Calu3 (cell line): ENCODE data around the gene RNF14. TPM values are rescaled to one million over a fixed set of nuclear protein-coding genes. Genes with fewer than 3 reads are reported as not detected.
A peak's percentile ranks its signal among the peaks of the same experiment; 100 is the strongest.

Experiments
- BruUV-seq: library from RNA; stranded (reverse); fragments of 400-500 nt; replicated peaks from 2 replicates; lab custom pipeline; 2021; lab: Mats Ljungman, UMichigan
- CTCF ChIA-PET: fragments of 300-600 bp; sonication (Branson Sonifier 250); formaldehyde crosslinking; loops from one replicate; lab custom pipeline; 2022; ENCODE audit warnings: antibody characterized with exemption; lab: Charles Lee
- DNase-seq: peaks from one replicate; pipeline ENCODE4 v3.0.0; 2022
- H3K27ac Mint-ChIP-seq: one replicate; pipeline ENCODE4 v1.8.0; 2022; ENCODE audit warnings: mixed read lengths; ENCODE audit not compliant: unreplicated experiment
- H3K27me3 Mint-ChIP-seq: one replicate; pipeline ENCODE4 v1.8.0; 2022; ENCODE audit warnings: mixed read lengths; ENCODE audit not compliant: unreplicated experiment
- H3K36me3 Mint-ChIP-seq: one replicate; pipeline ENCODE4 v1.8.0; 2022; ENCODE audit warnings: mild to moderate bottlenecking, moderate library complexity, mixed read lengths; ENCODE audit not compliant: insufficient read depth, unreplicated experiment
- H3K4me1 Mint-ChIP-seq: one replicate; pipeline ENCODE4 v1.8.0; 2022; ENCODE audit warnings: mild to moderate bottlenecking, low read depth, mixed read lengths; ENCODE audit not compliant: unreplicated experiment
- H3K4me3 Mint-ChIP-seq: one replicate; pipeline ENCODE4 v1.8.0; 2022; ENCODE audit warnings: mild to moderate bottlenecking, low read depth, moderate library complexity, mixed read lengths; ENCODE audit not compliant: unreplicated experiment
- H3K9me3 Mint-ChIP-seq: one replicate; pipeline ENCODE4 v1.8.0; 2022; ENCODE audit warnings: low read depth, mixed read lengths; ENCODE audit not compliant: unreplicated experiment
- CTCF ChIP-seq: fragments of 200-600 bp; IDR thresholded peaks from one replicate; pipeline ENCODE4 v1.8.0; 2022; ENCODE audit warnings: antibody characterized with exemption; ENCODE audit not compliant: unreplicated experiment
- intact Hi-C: fragments of 100-400 bp; cut with micrococcal nuclease; formaldehyde crosslinking; loops from one replicate; pipeline ENCODE4 v1.10.0; 2022; ENCODE audit not compliant: unreplicated experiment
- total RNA-seq: library from RNA; stranded (reverse); gene quantifications from 2 replicates; pipeline ENCODE4 v1.2.3, GENCODE V29; 2022

Gene RNF14
- total RNA-seq, 1 experiment from 2014 or later = 32.2 TPM

GRCh38 chr5:141923448-141924313, 45.2 kb upstream of the RNF14 start, which contains the start of gene DELE1:
TSS of gene DELE1 (plus strand) at chr5:141923871. CDS start at chr5:141923942, 71 bp downstream.
- H3K9me3 Mint-ChIP-seq = no peaks in the 10 kb centered on the region
- peak within 1 kb of the TSS; percentile 97 for H3K27ac Mint-ChIP-seq
- CTCF ChIA-PET = interaction anchor here (0.6 to 1.8 kb wide), 17 partner anchors 8 to 332 kb away, joined by 3 to 8 read pairs (median 3); partner anchors contain the start of gene RNF14
- peak within 1 kb of the TSS; percentile 97 for H3K4me3 Mint-ChIP-seq
- TSS peak; percentile 89 for BruUV-seq
- intact Hi-C loops = no loop called here
- H3K36me3 Mint-ChIP-seq = peaks cover 54% of the 10 kb centered on the region
- H3K27me3 Mint-ChIP-seq = no peaks in the 10 kb centered on the region
- no peak for TF ChIP-seq CTCF
- H3K4me1 Mint-ChIP-seq = peaks cover 9% of the 10 kb centered on the region
- peak; percentile 95 for DNase-seq

GRCh38 chr5:141926434-141926833, 42.5 kb upstream of the RNF14 start:
- no peaks in the 10 kb centered on the region for H3K27me3 Mint-ChIP-seq
- intact Hi-C loops = no loop called here
- no TSS peak for BruUV-seq
- no peak overlapping the region for H3K27ac Mint-ChIP-seq
- H3K9me3 Mint-ChIP-seq = no peaks in the 10 kb centered on the region
- H3K4me1 Mint-ChIP-seq = peaks cover 9% of the 10 kb centered on the region
- peaks cover 63% of the 10 kb centered on the region for H3K36me3 Mint-ChIP-seq
- no peak overlapping the region for H3K4me3 Mint-ChIP-seq
- CTCF ChIA-PET = no interaction called here
- TF ChIP-seq CTCF = no peak
- no peak for DNase-seq

- no peaks in the 10 kb centered on the region for H3K9me3 Mint-ChIP-seq
- no peak for TF ChIP-seq CTCF
- no peak overlapping the region for H3K4me3 Mint-ChIP-seq
- intact Hi-C loops = no loop called here
- no TSS peak for BruUV-seq
- CTCF ChIA-PET = interaction anchor here (0.9 kb wide), 1 partner anchor 12 kb away, joined by 3 read pairs; no protein-coding TSS in a partner anchor
- DNase-seq = no peak
- H3K27ac Mint-ChIP-seq = no peak overlapping the region
- H3K4me1 Mint-ChIP-seq = peaks cover 9% of the 10 kb centered on the region
- peaks cover 68% of the 10 kb centered on the region for H3K36me3 Mint-ChIP-seq
- H3K27me3 Mint-ChIP-seq = no peaks in the 10 kb centered on the region
Observed at GRCh38 chr5:141928051-141928450, 40.9 kb upstream of the RNF14 start.

- DNase-seq = no peak
- TF ChIP-seq CTCF = no peak
- Mint-ChIP-seq H3K9me3 (no peaks in the 10 kb centered on the region), H3K27ac (no peak overlapping the region), H3K36me3 (peaks cover 66% of the 10 kb centered on the region), H3K4me3 (no peak overlapping the region), H3K4me1 (no peaks in the 10 kb centered on the region), H3K27me3 (no peaks in the 10 kb centered on the region)
- CTCF ChIA-PET = interaction anchor here (1.3 kb wide), 1 partner anchor 12 kb away, joined by 3 read pairs; no protein-coding TSS in a partner anchor
- no TSS peak for BruUV-seq
- intact Hi-C loops = no loop called here
Observed at GRCh38 chr5:141929398-141930058, 39.4 kb upstream of the RNF14 start.
